ENCODE results near the gene KRTAP15-1. TPM values are rescaled to one million over a fixed set of nuclear protein-coding genes. Genes with fewer than 3 reads are reported as not detected.

KRTAP15-1 gene
- total and polyA plus RNA-seq, 8 donors = not detected

- DNase-seq = no peak
- H3K27ac ChIP-seq = no peak overlapping the region
- TF ChIP-seq CTCF (IDR thresholded peaks at IDR 0.05) (no peak), POLR2AphosphoS5 (IDR thresholded peaks at IDR 0.05) (no peak), POLR2A (IDR thresholded peaks at IDR 0.05) (no peak), EP300 (IDR thresholded peaks at IDR 0.05) (no peak)
- H3K36me3 ChIP-seq = no peaks in the 10 kb centered on the region
- H3K27me3 ChIP-seq = no peaks in the 10 kb centered on the region
- intact Hi-C loops (cut with DNase I; ENCODE audit: low total_unique reads) = no loop called here
- no peak overlapping the region for H3K4me3 ChIP-seq
- 39 to 68% (median 49%) methylated on average over 2 of the region's 2 CpGs for WGBS, 5 donors
- no peaks in the 10 kb centered on the region for H3K4me1 ChIP-seq
- peaks cover 0 to 35% (median 20%) of the 10 kb centered on the region in 4 donors for H3K9me3 ChIP-seq
Measured at GRCh38 chr21:30486180-30486579, 46.1 kb downstream of the KRTAP15-1 start.

DNA sequence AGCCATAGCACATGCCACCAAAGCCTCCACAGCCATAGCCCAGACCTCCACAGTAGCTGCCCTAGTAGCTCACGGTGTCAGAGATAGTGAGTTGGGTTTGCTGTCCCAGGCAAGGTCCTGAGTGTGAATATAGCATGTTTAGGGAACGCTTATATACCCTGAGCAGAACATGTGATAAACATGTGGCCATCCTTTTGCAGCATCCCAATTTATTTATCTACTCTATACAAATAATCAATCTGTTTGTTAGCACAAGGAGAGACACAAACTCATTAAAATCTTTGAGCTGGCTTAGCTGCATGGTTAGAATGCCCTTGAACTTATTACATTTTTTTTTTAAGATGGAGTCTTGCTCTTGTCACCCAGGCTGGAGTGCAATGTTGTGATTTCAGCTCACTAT lies 47.3 kb downstream of the KRTAP15-1 start, which contains the start of gene KRTAP19-2:
Gene KRTAP19-2, minus strand, starts transcription at position 101 of the 400 bp plus-strand sequence. Its CDS starts 88 bp downstream, at position 13.
- no peaks in the 10 kb centered on the region for H3K36me3 ChIP-seq
- no peak within 1 kb of the TSS for H3K27ac ChIP-seq
- no peaks in the 10 kb centered on the region for H3K4me1 ChIP-seq
- H3K27me3 ChIP-seq = no peaks in the 10 kb centered on the region
- H3K4me3 ChIP-seq = no peak within 1 kb of the TSS
- intact Hi-C loops (cut with DNase I; ENCODE audit: low total_unique reads) = no loop called here
- peaks cover 0 to 35% (median 22%) of the 10 kb centered on the region in 4 donors for H3K9me3 ChIP-seq
- WGBS, 5 donors = 86 to 96% (median 87%) methylated on average over 2 of the region's 2 CpGs
- no peak for DNase-seq
- TF ChIP-seq POLR2A (IDR thresholded peaks at IDR 0.05) (no peak), EP300 (IDR thresholded peaks at IDR 0.05) (no peak), POLR2AphosphoS5 (IDR thresholded peaks at IDR 0.05) (no peak), CTCF (IDR thresholded peaks at IDR 0.05) (no peak)

Other genes starting within 250 kb of the KRTAP15-1 start
- gene CLDN8, start 224.2 kb upstream of the KRTAP15-1 start, total RNA-seq = 1 to 10 TPM in 1 of 5 donors, under 1 TPM in 1, not detected in 3; 0.89 to 4.1 TPM
- gene CLDN8, start 224.2 kb upstream of the KRTAP15-1 start, polyA plus RNA-seq = 1 to 10 TPM in 1 of 3 donors, not detected in 2; 2.1 TPM
- not detected for gene KRTAP24-1, start 157.3 kb upstream of the KRTAP15-1 start, total RNA-seq
- not detected for gene KRTAP24-1, start 157.3 kb upstream of the KRTAP15-1 start, polyA plus RNA-seq
- gene KRTAP25-1, start 150.8 kb upstream of the KRTAP15-1 start, total RNA-seq = not detected
- not detected for gene KRTAP25-1, start 150.8 kb upstream of the KRTAP15-1 start, polyA plus RNA-seq
- gene KRTAP26-1, start 120.0 kb upstream of the KRTAP15-1 start, total RNA-seq = not detected
- not detected for gene KRTAP26-1, start 120.0 kb upstream of the KRTAP15-1 start, polyA plus RNA-seq
- not detected for gene KRTAP27-1, start 102.6 kb upstream of the KRTAP15-1 start, total RNA-seq
- gene KRTAP27-1, start 102.6 kb upstream of the KRTAP15-1 start, polyA plus RNA-seq = not detected
- gene KRTAP23-1, start 91.7 kb upstream of the KRTAP15-1 start, total RNA-seq = not detected
- gene KRTAP23-1, start 91.7 kb upstream of the KRTAP15-1 start, polyA plus RNA-seq = not detected
- not detected for gene KRTAP13-2, start 68.0 kb upstream of the KRTAP15-1 start, total RNA-seq
- not detected for gene KRTAP13-2, start 68.0 kb upstream of the KRTAP15-1 start, polyA plus RNA-seq
- gene KRTAP13-1, start 44.2 kb upstream of the KRTAP15-1 start, total RNA-seq = not detected
- not detected for gene KRTAP13-1, start 44.2 kb upstream of the KRTAP15-1 start, polyA plus RNA-seq
- gene KRTAP13-3, start 14.3 kb upstream of the KRTAP15-1 start, total RNA-seq = not detected
- not detected for gene KRTAP13-3, start 14.3 kb upstream of the KRTAP15-1 start, polyA plus RNA-seq
- not detected for gene KRTAP13-4, start 10.1 kb upstream of the KRTAP15-1 start, total RNA-seq
- gene KRTAP13-4, start 10.1 kb upstream of the KRTAP15-1 start, polyA plus RNA-seq = not detected
- gene KRTAP19-1, start 40.1 kb downstream of the KRTAP15-1 start, total RNA-seq = not detected
- not detected for gene KRTAP19-1, start 40.1 kb downstream of the KRTAP15-1 start, polyA plus RNA-seq
- not detected for gene KRTAP19-2, start 47.2 kb downstream of the KRTAP15-1 start, total RNA-seq
- gene KRTAP19-2, start 47.2 kb downstream of the KRTAP15-1 start, polyA plus RNA-seq = not detected
- gene KRTAP19-3, start 51.7 kb downstream of the KRTAP15-1 start, total RNA-seq = not detected
- not detected for gene KRTAP19-3, start 51.7 kb downstream of the KRTAP15-1 start, polyA plus RNA-seq
- gene KRTAP19-4, start 56.9 kb downstream of the KRTAP15-1 start, total RNA-seq = not detected
- not detected for gene KRTAP19-4, start 56.9 kb downstream of the KRTAP15-1 start, polyA plus RNA-seq
- gene KRTAP19-5, start 61.9 kb downstream of the KRTAP15-1 start, total RNA-seq = not detected
- not detected for gene KRTAP19-5, start 61.9 kb downstream of the KRTAP15-1 start, polyA plus RNA-seq
- not detected for gene KRTAP19-6, start 101.6 kb downstream of the KRTAP15-1 start, total RNA-seq
- not detected for gene KRTAP19-6, start 101.6 kb downstream of the KRTAP15-1 start, polyA plus RNA-seq
- gene KRTAP19-7, start 121.0 kb downstream of the KRTAP15-1 start, total RNA-seq = not detected
- not detected for gene KRTAP19-7, start 121.0 kb downstream of the KRTAP15-1 start, polyA plus RNA-seq
- gene KRTAP22-2, start 150.1 kb downstream of the KRTAP15-1 start, total RNA-seq = not detected
- not detected for gene KRTAP22-2, start 150.1 kb downstream of the KRTAP15-1 start, polyA plus RNA-seq
- not detected for gene KRTAP6-3, start 152.2 kb downstream of the KRTAP15-1 start, total RNA-seq
- gene KRTAP6-3, start 152.2 kb downstream of the KRTAP15-1 start, polyA plus RNA-seq = not detected
- not detected for gene KRTAP6-2, start 158.6 kb downstream of the KRTAP15-1 start, total RNA-seq
- gene KRTAP6-2, start 158.6 kb downstream of the KRTAP15-1 start, polyA plus RNA-seq = not detected
- gene KRTAP22-1, start 160.8 kb downstream of the KRTAP15-1 start, total RNA-seq = not detected
- not detected for gene KRTAP22-1, start 160.8 kb downstream of the KRTAP15-1 start, polyA plus RNA-seq
- not detected for gene KRTAP6-1, start 173.7 kb downstream of the KRTAP15-1 start, total RNA-seq
- not detected for gene KRTAP6-1, start 173.7 kb downstream of the KRTAP15-1 start, polyA plus RNA-seq
- not detected for gene KRTAP20-1, start 176.2 kb downstream of the KRTAP15-1 start, total RNA-seq
- not detected for gene KRTAP20-1, start 176.2 kb downstream of the KRTAP15-1 start, polyA plus RNA-seq
- gene KRTAP20-4, start 180.4 kb downstream of the KRTAP15-1 start, total RNA-seq = not detected
- gene KRTAP20-4, start 180.4 kb downstream of the KRTAP15-1 start, polyA plus RNA-seq = not detected
- not detected for gene KRTAP20-2, start 194.9 kb downstream of the KRTAP15-1 start, total RNA-seq
- not detected for gene KRTAP20-2, start 194.9 kb downstream of the KRTAP15-1 start, polyA plus RNA-seq
- not detected for gene KRTAP20-3, start 202.6 kb downstream of the KRTAP15-1 start, total RNA-seq
- not detected for gene KRTAP20-3, start 202.6 kb downstream of the KRTAP15-1 start, polyA plus RNA-seq

Data from stomach (tissue), 9 donors.